ENCODE data around the gene MYO5A. TPM values are rescaled to one million over a fixed set of nuclear protein-coding genes. Genes with fewer than 3 reads are reported as not detected.

The MYO5A gene
- total and polyA plus RNA-seq, 10 of the 15 experiments (the other 5 are each of a cell fraction or from before 2014, with no cell fraction given) = 4.2 to 42.9 (median 31.1) TPM

DNA sequence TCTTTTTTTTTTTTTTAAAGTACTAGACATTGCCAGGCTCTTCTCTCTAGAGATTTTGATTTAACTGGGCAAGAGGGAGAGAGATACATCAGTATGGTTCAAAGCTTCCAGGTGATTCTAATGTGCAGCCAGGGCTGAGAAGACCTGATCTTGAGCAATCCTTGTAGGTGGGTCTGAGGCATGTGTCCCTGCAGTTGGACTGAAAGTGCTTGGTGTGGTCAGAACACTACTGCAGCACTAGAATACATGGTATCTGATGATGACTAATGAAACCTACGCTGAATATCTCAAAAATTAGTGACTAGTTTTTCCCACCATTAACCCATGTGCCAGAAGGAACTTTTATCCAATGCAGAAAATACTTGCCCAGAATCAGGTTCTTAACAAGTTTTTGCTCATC lies 198.7 kb downstream of the MYO5A start:
- intact Hi-C loops (cut with micrococcal nuclease; ENCODE audit: unreplicated experiment) (loop anchor here (2.0 to 5.0 kb wide), 6 partner anchors 73 to 349 kb away; partner anchors contain the start of genes ATOSA and MYO5A), in situ Hi-C loops (cut with MboI) (loop anchor here (5.0 kb wide), 1 partner anchor 402 kb away; no protein-coding TSS in a partner anchor)
- H3K27ac ChIP-seq (ENCODE audit: control insufficient read depth, insufficient read depth) = no peak overlapping the region
- H3K9ac ChIP-seq (ENCODE audit: control insufficient read depth, insufficient read depth, low read length) = no peak overlapping the region
- H4K20me1 ChIP-seq (ENCODE audit: control insufficient read depth, insufficient read depth) = no peaks in the 10 kb centered on the region
- DNase-seq (ENCODE audit: low read depth, low spot score) (no peak), ATAC-seq (no peak), FAIRE-seq (no peak)
- BruUV-seq (replicated peaks) = no TSS peak
- H3K4me2 ChIP-seq (ENCODE audit: control insufficient read depth, insufficient read depth) = no peak overlapping the region
- 21% methylated on average over 1 of the region's 1 CpG for WGBS (ENCODE audit: insufficient coverage, insufficient replicate concordance, low lambda C conversion rate, missing lambda C conversion rate)
- no peak overlapping the region for H3K4me3 ChIP-seq
- no peak for TF ChIP-seq BRCA1 (IDR thresholded peaks at IDR 0.05; ENCODE audit: low read depth, low read length)
- ChIA-PET POLR2A (no interaction called here), CTCF (interaction anchor here (0.7 to 3.7 kb wide), 5 partner anchors 72 to 347 kb away, joined by 3 to 20 read pairs (median 4); partner anchors contain the start of gene MYO5A), RAD21 (ENCODE audit: unreplicated experiment) (interaction anchor here (3.8 kb wide), 1 partner anchor 405 kb away, joined by 49 read pairs; no protein-coding TSS in a partner anchor), SMC1A (ENCODE audit: uncharacterized antibody, unreplicated experiment) (interaction anchor here (1.0 to 8.0 kb wide), 3 partner anchors 68 to 235 kb away, joined by 3 to 81 read pairs (median 3); no protein-coding TSS in a partner anchor)
- H3K79me2 ChIP-seq (ENCODE audit: control insufficient read depth, insufficient read depth, low read length) = no peaks in the 10 kb centered on the region
- peaks cover 15% of the 10 kb centered on the region for H3K4me1 ChIP-seq (ENCODE audit: control insufficient read depth, insufficient read depth, low read length)
- no peak overlapping the region for H2AFZ ChIP-seq (ENCODE audit: control insufficient read depth, low read depth, low read length)
- peaks cover 7 to 23% of the 10 kb centered on the region in 2 experiments for H3K36me3 ChIP-seq (ENCODE audit: control insufficient read depth in 2 of 2, insufficient read depth in 2 of 2, low read length in 1 of 2)
- H3K27me3 ChIP-seq (replicated peaks in 1 of 2; ENCODE audit: control insufficient read depth in 2 of 2, insufficient read depth in 2 of 2, low read length in 1 of 2) = no peaks in the 10 kb centered on the region
- no peaks in the 10 kb centered on the region for H3K9me3 ChIP-seq (replicated peaks; ENCODE audit: control insufficient read depth, insufficient read depth, low read length)

GRCh38 chr15:52329150-52329549 lies 199.5 kb downstream of the MYO5A start:
- Histone ChIP-seq H4K20me1 (ENCODE audit: control insufficient read depth, insufficient read depth) (no peaks in the 10 kb centered on the region), H3K27me3 (replicated peaks in 1 of 2; ENCODE audit: control insufficient read depth in 2 of 2, insufficient read depth in 2 of 2, low read length in 1 of 2) (no peaks in the 10 kb centered on the region), H2AFZ (ENCODE audit: control insufficient read depth, low read depth, low read length) (no peak overlapping the region), H3K9ac (ENCODE audit: control insufficient read depth, insufficient read depth, low read length) (no peak overlapping the region), H3K4me1 (ENCODE audit: control insufficient read depth, insufficient read depth, low read length) (peaks cover 15% of the 10 kb centered on the region), H3K9me3 (replicated peaks; ENCODE audit: control insufficient read depth, insufficient read depth, low read length) (no peaks in the 10 kb centered on the region), H3K27ac (ENCODE audit: control insufficient read depth, insufficient read depth) (no peak overlapping the region), H3K36me3 (ENCODE audit: control insufficient read depth in 2 of 2, insufficient read depth in 2 of 2, low read length in 1 of 2) (peaks cover 7 to 21% of the 10 kb centered on the region in 2 experiments), H3K79me2 (ENCODE audit: control insufficient read depth, insufficient read depth, low read length) (no peaks in the 10 kb centered on the region), H3K4me2 (ENCODE audit: control insufficient read depth, insufficient read depth) (no peak overlapping the region), H3K4me3 (no peak overlapping the region)
- WGBS (ENCODE audit: insufficient coverage, insufficient replicate concordance, low lambda C conversion rate, missing lambda C conversion rate) = 96% methylated on average over 2 of the region's 2 CpGs
- DNase-seq (ENCODE audit: low read depth, low spot score) = no peak
- CTCF ChIA-PET = interaction anchor here (0.7 to 3.7 kb wide), 5 partner anchors 71 to 348 kb away, joined by 3 to 20 read pairs (median 4); partner anchors contain the start of gene MYO5A
- POLR2A ChIA-PET = no interaction called here
- in situ Hi-C loops (cut with MboI) (loop anchor here (5.0 kb wide), 1 partner anchor 403 kb away; no protein-coding TSS in a partner anchor), intact Hi-C loops (cut with micrococcal nuclease; ENCODE audit: unreplicated experiment) (no loop called here)
- RAD21 ChIA-PET (ENCODE audit: unreplicated experiment) = interaction anchor here (1.6 to 3.8 kb wide), 3 partner anchors 135 to 407 kb away, joined by 7 to 49 read pairs (median 9); no protein-coding TSS in a partner anchor
- FAIRE-seq = no peak
- no TSS peak for BruUV-seq (replicated peaks)
- SMC1A ChIA-PET (ENCODE audit: uncharacterized antibody, unreplicated experiment) = interaction anchor here (0.8 to 1.5 kb wide), 5 partner anchors 21 to 236 kb away, joined by 3 to 6 read pairs (median 3); no protein-coding TSS in a partner anchor
- no peak for ATAC-seq
- no peak for TF ChIP-seq IRF4 (IDR thresholded peaks at IDR 0.05; ENCODE audit: low read depth, low read length)
- no peak for TF ChIP-seq POU2F2 (IDR thresholded peaks at IDR 0.05; ENCODE audit: borderline replicate concordance, low read depth, low read length)
- TF ChIP-seq, protein P1, sequence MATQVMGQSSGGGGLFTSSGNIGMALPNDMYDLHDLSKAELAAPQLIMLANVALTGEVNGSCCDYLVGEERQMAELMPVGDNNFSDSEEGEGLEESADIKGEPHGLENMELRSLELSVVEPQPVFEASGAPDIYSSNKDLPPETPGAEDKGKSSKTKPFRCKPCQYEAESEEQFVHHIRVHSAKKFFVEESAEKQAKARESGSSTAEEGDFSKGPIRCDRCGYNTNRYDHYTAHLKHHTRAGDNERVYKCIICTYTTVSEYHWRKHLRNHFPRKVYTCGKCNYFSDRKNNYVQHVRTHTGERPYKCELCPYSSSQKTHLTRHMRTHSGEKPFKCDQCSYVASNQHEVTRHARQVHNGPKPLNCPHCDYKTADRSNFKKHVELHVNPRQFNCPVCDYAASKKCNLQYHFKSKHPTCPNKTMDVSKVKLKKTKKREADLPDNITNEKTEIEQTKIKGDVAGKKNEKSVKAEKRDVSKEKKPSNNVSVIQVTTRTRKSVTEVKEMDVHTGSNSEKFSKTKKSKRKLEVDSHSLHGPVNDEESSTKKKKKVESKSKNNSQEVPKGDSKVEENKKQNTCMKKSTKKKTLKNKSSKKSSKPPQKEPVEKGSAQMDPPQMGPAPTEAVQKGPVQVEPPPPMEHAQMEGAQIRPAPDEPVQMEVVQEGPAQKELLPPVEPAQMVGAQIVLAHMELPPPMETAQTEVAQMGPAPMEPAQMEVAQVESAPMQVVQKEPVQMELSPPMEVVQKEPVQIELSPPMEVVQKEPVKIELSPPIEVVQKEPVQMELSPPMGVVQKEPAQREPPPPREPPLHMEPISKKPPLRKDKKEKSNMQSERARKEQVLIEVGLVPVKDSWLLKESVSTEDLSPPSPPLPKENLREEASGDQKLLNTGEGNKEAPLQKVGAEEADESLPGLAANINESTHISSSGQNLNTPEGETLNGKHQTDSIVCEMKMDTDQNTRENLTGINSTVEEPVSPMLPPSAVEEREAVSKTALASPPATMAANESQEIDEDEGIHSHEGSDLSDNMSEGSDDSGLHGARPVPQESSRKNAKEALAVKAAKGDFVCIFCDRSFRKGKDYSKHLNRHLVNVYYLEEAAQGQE (IDR thresholded peaks at IDR 0.05; ENCODE audit: low read depth, low read length) = no peak
- TF ChIP-seq NRF1 (conservative IDR thresholded peaks at IDR 0.05; ENCODE audit: low read depth, low read length) = no peak
- TF ChIP-seq NFIC (IDR thresholded peaks at IDR 0.05; ENCODE audit: low read depth, low read length) = no peak
- TF ChIP-seq BMI1 (IDR thresholded peaks at IDR 0.05; ENCODE audit: borderline replicate concordance) = no peak
- no peak for TF ChIP-seq CEBPZ (IDR thresholded peaks at IDR 0.05; ENCODE audit: low read depth, low read length)
- TF ChIP-seq SP1 (IDR thresholded peaks at IDR 0.05; ENCODE audit: low read depth, low read length) = no peak
- no peak for TF ChIP-seq LARP7 (IDR thresholded peaks at IDR 0.05)
